ENCODE results near the gene RNF214.

- TF ChIP-seq TAF1 (IDR thresholded peaks at IDR 0.05; ENCODE audit: borderline replicate concordance, low read depth, low read length) (no peak), POLR2AphosphoS5 (IDR thresholded peaks at IDR 0.05; ENCODE audit: low read depth, low read length) (no peak)
These were observed 54.1 kb downstream of the RNF214 start for GRCh38 chr11:117286588-117286987.
